Heart right ventricle (tissue), 16 donors: ENCODE results near the gene CUL2. TPM values are rescaled to one million over a fixed set of nuclear protein-coding genes. Genes with fewer than 3 reads are reported as not detected.

ENCODE experiments used
- ATAC-seq, 8 donors: fragments of 200-7000 bp; cut with Tn5 transposase; one replicate each; pipeline ENCODE4 v1.9.1; 2020; ENCODE audit warnings: mild to moderate bottlenecking in 8 of 8, moderate library complexity in 8 of 8, moderate number of reproducible peaks in 1 of 8
- DNase-seq, 2 donors: peaks; one replicate each; pipeline ENCODE4 v3.0.0-alpha.2; 2020
- H3K27ac ChIP-seq, 10 donors: fragments of 200-600 bp; sonication (generic) in 2 of 10; one replicate each; pipeline versions ENCODE4 v1.5.0 to v1.8.0; 2020 to 2022; ENCODE audit warnings: mild to moderate bottlenecking in 3 of 10
- H3K27me3 ChIP-seq, 7 donors: fragments of 200-600 bp; one replicate each; pipeline ENCODE4 v1.8.0; 2021 to 2022; ENCODE audit warnings: mild to moderate bottlenecking in 2 of 7
- H3K36me3 ChIP-seq, 9 donors: fragments of 200-600 bp; sonication (generic) in 1 of 9; one replicate each; pipeline versions ENCODE4 v1.5.0 to v1.8.0; 2020 to 2022; ENCODE audit warnings: mild to moderate bottlenecking in 2 of 9
- H3K4me1 ChIP-seq, 9 donors: fragments of 200-600 bp; sonication (generic) in 1 of 9; one replicate each; pipeline versions ENCODE4 v1.5.0 to v1.8.0; 2020 to 2022; ENCODE audit warnings: mild to moderate bottlenecking in 4 of 9
- H3K4me3 ChIP-seq, 10 donors: fragments of 200-600 bp; sonication (generic) in 2 of 10; one replicate each; pipeline versions ENCODE4 v1.5.0 to v1.8.0; 2020 to 2022; ENCODE audit warnings: mild to moderate bottlenecking in 7 of 10, moderate library complexity in 2 of 10
- H3K9me3 ChIP-seq, 11 donors: fragments of 200-600 bp in 10 of 11; sonication (generic) in 2 of 11; one replicate each; pipeline versions ENCODE4 v1.5.0 to v1.8.0; 2013 to 2022; ENCODE audit warnings: mild to moderate bottlenecking in 2 of 11, control low read depth in 1 of 11, moderate library complexity in 1 of 11
- WGBS, 2 donors: extraction: QIAGEN DNeasy Blood & Tissue Kit; methylation state at CpG; one replicate each; pipeline ENCODE4 v1.1.7; 2013; ENCODE audit warnings: inconsistent platforms in 1 of 2; 5-methylcytosine and 5-hydroxymethylcytosine counted together
- intact Hi-C, 10 donors: fragments of 100-400 bp; cut with DNase I; formaldehyde crosslinking; loops; one replicate each; pipeline versions ENCODE4 v1.11.1 to v1.14.2; 2022
- polyA plus RNA-seq, 2 donors: library from polyadenylated mRNA; stranded (reverse); fragments of 200-250 nt; gene quantifications; one replicate each; pipeline ENCODE4 v1.2.3, GENCODE V29; 2013
- total RNA-seq, 10 donors: library from RNA; stranded (reverse); fragmentation: NEBNext Ultra II Directional in 3 of 10; extraction: Animal tissue kit (Norgen Biotek cat#: 25700) in 3 of 10; gene quantifications; one replicate each; pipeline versions ENCODE4 v1.2.1 to v1.2.4, GENCODE V29; 2021 to 2023
- TF ChIP-seq, protein P1 (sequence below), 9 donors: fragments of 200-600 bp; sonication (generic) in 2 of 9; IDR thresholded peaks; one replicate each; pipeline versions ENCODE4 v1.5.0 to v1.8.0; 2021 to 2022; ENCODE audit warnings: antibody characterized with exemption in 9 of 9, mild to moderate bottlenecking in 5 of 9, moderate library complexity in 1 of 9
- donor health status: Arrhythmogenic right ventricular cardiomyopathy.
- donor health status: ischemic (EF 13 %, LVEDD 7.1; RV severe dilation, severe dysfunction).
- donor health status: healthy with polysubstance abuse.
- donor health status: DM: no; HTN: yes; CAD: no.
- donor health status: DM: no; HTN: no; CAD: no.
- donor health status: ischemic (EF 25% LVEDD 6.9; RV normal size, moderate dysfunction).
- donor health status: ischemic (EF 25% LVEDD 5.7; RV mildly dilated, moderate dysfunction).
- donor health status: healthy.
- donor health status: DM: yes; HTN: yes; CAD: no.
- donor health status: Ischemic cardiomyopathy.
- donor health status: ischemic (EF 35%, LVEDD 5.7; RV mildly dilated, moderate dysfunction).
- donor health status: nonischemic (EF 11% LVEDD 7.7; RV severe dilation, severe dysfunction).
- donor health status: DM: yes; HTN: yes; CAD: no.
- donor health status: PGD.
- donor health status: ischemic (EF 29% LVEDD 5.4; RV normal size, mild dysfunction).
- donor health status: nonischemic (EF 23%, LVEDD 6.1; RV moderate dilation, normal function).

CUL2 gene
- total and polyA plus RNA-seq, 12 donors, result 5.7 to 39.8 (median 37.0) TPM

DNA sequence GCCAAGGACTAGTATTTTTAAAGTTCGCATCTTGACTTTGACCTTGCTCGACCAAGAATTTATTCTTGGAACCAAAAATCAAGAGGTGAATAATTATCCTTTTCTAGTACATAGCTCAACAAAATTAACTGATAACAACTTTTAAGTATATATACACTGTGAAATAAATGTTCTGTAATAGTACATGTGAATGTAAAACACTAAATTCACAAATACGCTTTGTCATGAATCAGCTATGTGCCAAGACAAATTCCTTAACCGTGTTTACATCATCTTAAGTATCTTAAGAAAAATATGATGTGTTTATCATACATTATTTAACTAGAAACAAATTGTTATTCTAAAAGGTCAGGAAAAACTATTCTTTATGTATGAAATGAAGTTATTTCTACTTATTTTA lies 83.3 kb downstream of the CUL2 start:
- Histone ChIP-seq H3K27me3 (no peaks in the 10 kb centered on the region), H3K9me3 (no peaks in the 10 kb centered on the region), H3K36me3 (peaks cover 0 to 59% (median 17%) of the 10 kb centered on the region in 9 donors), H3K4me3 (no peak overlapping the region), H3K27ac (no peak overlapping the region), H3K4me1 (no peaks in the 10 kb centered on the region)
- DNase-seq, result no peak
- WGBS, 2 donors, result 88 to 93% methylated on average over 4 of the region's 4 CpGs
- ATAC-seq, result no peak
- intact Hi-C loops, result no loop called here
- TF ChIP-seq, protein P1, sequence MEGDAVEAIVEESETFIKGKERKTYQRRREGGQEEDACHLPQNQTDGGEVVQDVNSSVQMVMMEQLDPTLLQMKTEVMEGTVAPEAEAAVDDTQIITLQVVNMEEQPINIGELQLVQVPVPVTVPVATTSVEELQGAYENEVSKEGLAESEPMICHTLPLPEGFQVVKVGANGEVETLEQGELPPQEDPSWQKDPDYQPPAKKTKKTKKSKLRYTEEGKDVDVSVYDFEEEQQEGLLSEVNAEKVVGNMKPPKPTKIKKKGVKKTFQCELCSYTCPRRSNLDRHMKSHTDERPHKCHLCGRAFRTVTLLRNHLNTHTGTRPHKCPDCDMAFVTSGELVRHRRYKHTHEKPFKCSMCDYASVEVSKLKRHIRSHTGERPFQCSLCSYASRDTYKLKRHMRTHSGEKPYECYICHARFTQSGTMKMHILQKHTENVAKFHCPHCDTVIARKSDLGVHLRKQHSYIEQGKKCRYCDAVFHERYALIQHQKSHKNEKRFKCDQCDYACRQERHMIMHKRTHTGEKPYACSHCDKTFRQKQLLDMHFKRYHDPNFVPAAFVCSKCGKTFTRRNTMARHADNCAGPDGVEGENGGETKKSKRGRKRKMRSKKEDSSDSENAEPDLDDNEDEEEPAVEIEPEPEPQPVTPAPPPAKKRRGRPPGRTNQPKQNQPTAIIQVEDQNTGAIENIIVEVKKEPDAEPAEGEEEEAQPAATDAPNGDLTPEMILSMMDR (IDR thresholded peaks at IDR 0.05), result no peak

DNA sequence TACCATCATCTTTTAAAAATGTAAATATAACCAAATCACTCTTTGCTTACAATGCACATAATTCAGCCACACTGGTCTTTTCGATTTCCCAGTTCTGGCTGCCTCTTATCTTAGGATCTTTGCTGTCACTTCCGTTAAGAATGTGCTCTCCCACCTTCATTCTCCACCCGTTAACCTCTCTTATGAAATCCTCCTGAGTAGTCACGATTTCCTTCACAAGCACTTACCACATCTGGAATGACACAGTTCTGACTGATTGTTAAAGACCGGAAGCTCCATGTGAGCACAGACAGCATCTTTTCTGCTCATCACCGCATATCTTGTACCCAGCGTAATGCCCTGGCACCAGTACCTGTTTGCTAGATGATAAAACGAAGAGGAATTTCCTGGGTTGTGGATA lies 84.3 kb downstream of the CUL2 start:
- Histone ChIP-seq H3K9me3 (no peaks in the 10 kb centered on the region), H3K4me1 (no peaks in the 10 kb centered on the region), H3K36me3 (peaks cover 0 to 49% (median 12%) of the 10 kb centered on the region in 9 donors), H3K4me3 (no peak overlapping the region), H3K27ac (no peak overlapping the region), H3K27me3 (no peaks in the 10 kb centered on the region)
- ATAC-seq (no peak), DNase-seq (no peak)
- TF ChIP-seq, protein P1 (IDR thresholded peaks at IDR 0.05), result no peak
- WGBS, 2 donors, result 62 to 72% methylated on average over 8 of the region's 8 CpGs
- intact Hi-C loops, result no loop called here

DNA sequence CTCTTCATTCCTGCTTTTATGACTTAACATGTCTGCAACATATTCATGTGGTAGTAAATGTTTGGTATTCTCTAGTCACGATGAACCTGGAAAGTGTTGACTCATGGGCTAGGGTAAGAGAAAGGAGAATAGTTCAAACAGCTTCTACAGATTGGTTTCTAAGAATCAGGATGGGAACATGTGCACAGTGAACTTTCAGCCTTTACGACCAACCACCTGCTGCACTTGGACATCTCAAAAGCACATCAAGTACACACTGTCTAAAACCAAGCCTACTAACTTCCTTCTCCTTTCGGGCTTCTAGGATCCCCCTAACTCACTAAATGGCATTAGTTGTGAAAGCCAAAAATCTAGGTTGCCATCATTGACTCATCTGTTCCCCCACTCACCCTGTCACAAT lies 85.5 kb downstream of the CUL2 start:
- TF ChIP-seq, protein P1 (IDR thresholded peaks at IDR 0.05), result no peak
- DNase-seq (no peak), ATAC-seq (no peak)
- WGBS, 2 donors, result 90 to 97% methylated on average over 3 of the region's 3 CpGs
- Histone ChIP-seq H3K36me3 (peaks cover 0 to 37% (median 0%) of the 10 kb centered on the region in 9 donors), H3K27ac (no peak overlapping the region), H3K4me3 (no peak overlapping the region), H3K27me3 (no peaks in the 10 kb centered on the region), H3K4me1 (no peaks in the 10 kb centered on the region), H3K9me3 (no peaks in the 10 kb centered on the region)
- intact Hi-C loops, result no loop called here

DNA sequence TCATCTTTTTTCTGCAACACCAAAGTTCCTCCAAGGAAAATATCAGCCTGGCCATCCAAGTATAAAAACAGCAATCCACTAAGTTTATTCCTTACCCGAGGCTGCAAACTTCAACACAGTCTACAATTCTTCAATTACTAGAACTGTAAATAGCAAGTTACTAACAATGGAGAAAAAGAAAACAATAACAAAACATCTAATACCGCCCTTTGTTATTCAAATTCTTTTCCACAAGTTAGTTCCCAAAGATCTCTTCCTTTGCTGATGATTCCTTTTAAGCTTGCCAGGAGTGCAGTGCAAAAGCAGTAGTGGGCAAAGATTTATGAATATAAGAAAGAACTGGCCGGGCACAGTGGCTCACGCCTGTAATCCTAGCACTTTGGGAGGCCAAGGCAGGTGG lies 86.2 kb downstream of the CUL2 start:
- TF ChIP-seq, protein P1 (IDR thresholded peaks at IDR 0.05), result no peak
- Histone ChIP-seq H3K36me3 (peaks cover 0 to 29% (median 0%) of the 10 kb centered on the region in 9 donors), H3K4me3 (no peak overlapping the region), H3K9me3 (no peaks in the 10 kb centered on the region), H3K4me1 (no peaks in the 10 kb centered on the region), H3K27me3 (no peaks in the 10 kb centered on the region), H3K27ac (no peak overlapping the region)
- ATAC-seq, result no peak
- intact Hi-C loops, result no loop called here
- 87 to 92% methylated on average over 4 of the region's 4 CpGs for WGBS, 2 donors
- DNase-seq, result no peak
